GM10248 (cell line): ENCODE data around the gene ADH6.

Source experiments
- CTCF ChIA-PET: fragments of 300-600 bp; sonication (Branson Sonifier 250); formaldehyde crosslinking; extraction: SDS; loops from one replicate; lab custom pipeline; 2021; ENCODE audit warnings: antibody characterized with exemption; lab: Yijun Ruan, JAX
- POLR2A ChIA-PET: fragments of 350-650 bp; sonication (Branson Sonifier 250); formaldehyde crosslinking; extraction: SDS; loops from one replicate; lab custom pipeline; 2020; ENCODE audit warnings: antibody characterized with exemption; lab: Yijun Ruan, JAX
- DNase-seq: peaks from one replicate; pipeline ENCODE4 v3.0.0; 2012; ENCODE audit errors: extremely low spot score
- CTCF ChIP-seq: IDR thresholded peaks from 2 replicates; pipeline ENCODE4 v1.5.1; 2012; ENCODE audit warnings: mild to moderate bottlenecking, low read depth; ENCODE audit errors: extremely low read depth, missing control alignments, control extremely low read depth

ADH6 gene

GRCh38 chr4:99179178-99179577, 39.9 kb downstream of the ADH6 start:
- no peak for DNase-seq
- no peak for TF ChIP-seq CTCF
- ChIA-PET CTCF (interaction anchor here (1.4 kb wide), 1 partner anchor 23 kb away, joined by 5 read pairs; no protein-coding TSS in a partner anchor), POLR2A (no interaction called here)

GRCh38 chr4:99166544-99166943, 52.5 kb downstream of the ADH6 start:
- no peak for DNase-seq
- TF ChIP-seq CTCF: no peak
- ChIA-PET CTCF (interaction anchor here (0.9 kb wide), 1 partner anchor 21 kb away, joined by 3 read pairs; no protein-coding TSS in a partner anchor), POLR2A (no interaction called here)

- CTCF ChIA-PET: no interaction called here
- no peak for TF ChIP-seq CTCF
- POLR2A ChIA-PET: no interaction called here
- no peak for DNase-seq
Measured at GRCh38 chr4:99165978-99166377, 53.1 kb downstream of the ADH6 start.

GRCh38 chr4:99161373-99162099, 57.5 kb downstream of the ADH6 start:
- CTCF ChIA-PET: no interaction called here
- no peak for TF ChIP-seq CTCF

GRCh38 chr4:99159699-99160098, 59.3 kb downstream of the ADH6 start:
- TF ChIP-seq CTCF: no peak
- no peak for DNase-seq
- CTCF ChIA-PET: no interaction called here
- POLR2A ChIA-PET: no interaction called here

More at GRCh38 chr4:99161373-99162099, 57.5 kb downstream of the ADH6 start:
- POLR2A ChIA-PET: no interaction called here
- DNase-seq: no peak

GRCh38 chr4:99157478-99157935, 61.5 kb downstream of the ADH6 start:
- no peak for TF ChIP-seq CTCF
- CTCF ChIA-PET: no interaction called here
- no peak for DNase-seq
- POLR2A ChIA-PET: no interaction called here

GRCh38 chr4:99156992-99157391, 62.1 kb downstream of the ADH6 start:
- POLR2A ChIA-PET: interaction anchor here (0.6 kb wide), 1 partner anchor 901 kb away, joined by 3 read pairs; no protein-coding TSS in a partner anchor
- TF ChIP-seq CTCF: no peak

More at GRCh38 chr4:99156992-99157391, 62.1 kb downstream of the ADH6 start:
- no peak for DNase-seq
- CTCF ChIA-PET: no interaction called here
